Cerebellar cortex (tissue), 1 donor: ENCODE data around the gene DNAH1.

Experiments
- DNase-seq: peaks from one replicate; pipeline ENCODE4 v3.0.0-alpha.2; 2015; ENCODE audit warnings: low spot score

The DNAH1 gene

DNA sequence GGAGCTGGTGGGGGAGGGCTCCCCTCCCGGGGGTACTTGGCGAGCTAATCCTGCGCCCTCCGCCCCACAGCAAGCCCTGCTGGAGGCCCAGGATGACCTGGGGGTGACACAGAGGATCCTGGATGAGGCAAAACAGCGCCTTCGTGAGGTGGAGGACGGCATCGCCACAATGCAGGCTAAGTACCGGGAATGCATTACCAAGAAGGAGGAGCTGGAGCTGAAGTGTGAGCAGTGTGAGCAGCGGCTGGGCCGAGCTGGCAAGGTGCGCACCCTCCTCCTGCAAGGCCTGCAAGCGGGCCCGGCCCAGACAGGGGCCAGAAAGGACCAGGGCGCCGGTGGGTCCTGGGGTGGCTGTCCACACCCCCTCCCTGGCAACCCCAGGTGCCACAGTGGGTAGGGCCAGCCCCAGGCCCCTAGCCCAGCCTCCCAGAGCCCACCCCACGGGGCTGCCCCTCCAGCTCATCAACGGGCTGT, 72.3 kb downstream of the DNAH1 start:
- DNase-seq: no peak

DNA sequence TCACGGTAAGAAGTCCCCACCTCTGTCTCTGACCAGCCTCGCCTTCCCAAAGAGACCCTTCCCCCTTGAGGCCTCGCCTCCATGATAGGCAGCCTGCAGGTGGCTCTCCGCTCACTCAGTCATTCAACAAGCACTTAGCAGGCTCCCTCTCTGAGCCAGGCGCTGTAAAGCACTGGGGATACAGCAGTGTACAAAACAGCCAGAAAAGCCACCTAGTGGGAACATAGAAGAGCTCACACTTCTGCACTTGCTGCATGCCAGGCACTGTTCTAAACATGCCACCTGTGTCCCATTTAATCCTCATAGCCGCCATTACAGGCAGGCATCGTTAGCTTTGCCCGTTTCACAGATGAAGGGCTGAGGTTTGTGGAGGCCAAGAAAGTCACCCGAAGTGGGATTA, 72.8 kb downstream of the DNAH1 start:
- no peak for DNase-seq

GRCh38 chr3:52391096-52391495, 75.0 kb downstream of the DNAH1 start:
- no peak for DNase-seq

GRCh38 chr3:52392216-52392930, 76.3 kb downstream of the DNAH1 start:
- no peak for DNase-seq

- DNase-seq: no peak
These were observed 77.2 kb downstream of the DNAH1 start for GRCh38 chr3:52393131-52393807.

DNA sequence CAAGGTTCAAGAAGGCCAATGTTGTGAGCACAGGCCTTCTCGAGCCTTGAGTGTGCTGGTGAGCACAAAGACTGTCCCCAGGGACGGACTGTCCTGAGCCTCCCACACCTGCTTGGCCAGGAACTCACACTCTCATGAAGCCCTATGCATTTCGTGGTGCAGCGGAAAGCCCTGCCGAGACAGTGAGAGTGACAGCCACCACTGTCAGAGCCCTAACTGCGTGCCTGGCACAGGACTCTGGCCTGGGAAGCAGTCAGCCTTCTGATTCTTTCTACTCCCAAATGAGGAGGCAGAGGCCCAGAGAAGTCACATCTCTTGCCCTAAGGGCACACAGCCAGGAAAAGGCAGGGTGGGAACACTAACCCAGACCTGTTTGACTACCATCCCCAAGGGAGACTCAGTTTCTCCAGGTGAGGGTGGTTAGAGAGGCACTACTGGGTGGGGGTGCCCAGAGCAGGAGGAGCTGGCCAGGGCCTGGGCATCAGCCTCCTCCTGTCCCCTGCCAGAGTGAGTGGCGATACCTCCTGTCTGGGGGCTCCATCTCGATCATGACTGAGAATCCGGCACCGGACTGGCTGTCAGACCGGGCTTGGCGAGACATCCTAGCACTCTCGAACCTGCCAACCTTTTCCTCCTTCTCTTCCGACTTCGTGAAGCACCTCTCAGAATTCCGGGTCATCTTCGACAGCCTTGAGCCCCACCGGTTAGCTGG, 78.0 kb downstream of the DNAH1 start:
- no peak for DNase-seq

- DNase-seq: no peak
These were observed 78.8 kb downstream of the DNAH1 start for GRCh38 chr3:52394751-52395502.

DNA sequence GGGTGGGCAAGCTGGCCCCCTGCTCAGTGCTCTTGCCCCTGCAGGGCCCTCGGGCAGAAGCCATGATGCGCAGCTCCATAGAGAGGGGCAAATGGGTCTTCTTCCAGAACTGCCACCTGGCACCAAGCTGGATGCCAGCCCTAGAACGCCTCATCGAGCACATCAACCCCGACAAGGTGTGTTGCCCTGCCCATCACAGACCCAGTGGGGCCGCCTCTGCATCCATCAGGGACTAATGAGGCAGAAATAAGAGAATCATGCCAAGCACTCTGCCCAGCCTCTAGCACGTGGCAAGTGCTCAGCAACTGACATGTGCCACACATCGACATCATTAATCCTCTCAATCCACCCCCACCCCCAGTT, 79.4 kb downstream of the DNAH1 start:
- no peak for DNase-seq

- DNase-seq: no peak
These were observed 80.1 kb downstream of the DNAH1 start for GRCh38 chr3:52396011-52396906.

- no peak for DNase-seq
These were observed 80.9 kb downstream of the DNAH1 start for GRCh38 chr3:52396907-52397591.

DNA sequence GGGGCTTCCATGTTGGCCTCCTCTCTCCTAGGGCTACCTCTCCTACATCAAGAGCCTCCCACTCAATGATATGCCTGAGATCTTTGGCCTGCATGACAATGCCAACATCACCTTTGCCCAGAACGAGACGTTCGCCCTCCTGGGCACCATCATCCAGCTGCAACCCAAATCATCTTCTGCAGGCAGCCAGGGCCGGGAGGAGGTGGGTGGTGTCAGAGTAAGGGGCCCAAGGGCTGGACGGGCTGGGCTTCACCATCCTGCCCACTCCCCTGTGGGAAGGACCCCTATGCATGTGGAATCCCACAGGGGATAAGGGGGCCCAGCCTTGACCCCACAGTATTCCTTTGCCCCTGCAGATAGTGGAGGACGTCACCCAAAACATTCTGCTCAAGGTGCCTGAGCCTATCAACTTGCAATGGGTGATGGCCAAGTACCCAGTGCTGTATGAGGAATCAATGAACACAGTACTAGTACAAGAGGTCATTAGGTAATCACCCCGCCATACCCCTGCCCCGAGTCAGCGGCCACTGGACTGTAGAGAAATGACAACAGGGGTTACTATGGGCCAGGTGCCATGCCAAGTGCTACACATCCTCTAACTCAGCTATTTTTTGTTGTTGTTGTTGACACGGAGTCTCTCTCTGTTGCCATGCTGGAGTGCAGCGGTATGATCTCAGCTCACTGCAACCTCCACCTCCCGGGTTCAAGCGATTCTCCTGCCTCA, 81.7 kb downstream of the DNAH1 start:
- DNase-seq: no peak

GRCh38 chr3:52398670-52399081, 82.6 kb downstream of the DNAH1 start:
- DNase-seq: no peak

GRCh38 chr3:52399131-52399530, 83.0 kb downstream of the DNAH1 start:
- DNase-seq: no peak

- no peak for DNase-seq
These were observed 83.5 kb downstream of the DNAH1 start for GRCh38 chr3:52399593-52399992.

DNA sequence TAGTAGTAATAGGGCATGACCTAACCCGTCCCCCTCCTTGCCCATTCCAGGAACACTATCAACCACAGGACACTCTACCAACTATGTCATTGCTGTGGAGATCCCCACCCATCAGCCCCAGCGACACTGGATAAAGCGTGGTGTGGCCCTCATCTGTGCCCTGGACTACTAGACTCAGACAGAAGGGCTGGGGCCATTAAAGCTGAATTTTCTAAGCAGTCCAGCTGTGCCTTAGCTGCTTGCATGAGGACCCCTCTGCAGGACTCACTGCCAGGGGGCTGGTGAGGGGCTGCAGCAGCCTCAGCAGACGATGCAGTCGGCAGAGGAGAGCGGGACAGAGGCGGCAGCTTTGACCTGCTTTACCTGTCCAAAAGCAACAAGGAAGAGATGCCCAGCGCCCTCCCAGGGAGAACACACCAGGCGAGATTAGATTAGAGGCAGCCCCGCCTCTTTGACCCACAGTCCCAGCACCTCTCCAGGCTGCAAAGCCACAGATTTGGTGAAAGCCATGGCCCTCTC, 84.2 kb downstream of the DNAH1 start:
- DNase-seq: no peak

DNA sequence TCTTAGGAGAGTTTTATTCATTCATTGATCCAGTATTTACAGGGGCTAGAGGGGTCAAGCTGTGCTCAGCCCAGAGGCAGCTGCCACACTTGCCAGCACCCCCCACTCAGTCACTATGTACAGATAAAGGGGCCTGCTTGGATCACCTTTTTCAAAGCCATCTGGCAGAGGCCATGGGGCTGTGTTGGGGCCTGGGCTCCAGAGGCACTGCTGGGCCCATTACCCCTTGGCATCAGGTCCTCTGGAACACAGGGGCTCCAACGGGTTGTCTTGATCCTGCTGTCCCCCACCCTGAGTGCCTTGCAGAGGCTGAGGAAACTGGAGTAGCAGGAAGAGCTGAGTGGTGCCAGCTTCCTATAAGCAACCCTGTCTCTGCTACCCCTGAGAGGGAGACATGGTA, 84.9 kb downstream of the DNAH1 start:
- no peak for DNase-seq

- DNase-seq: no peak
These were observed 85.4 kb downstream of the DNAH1 start for GRCh38 chr3:52401551-52401950.

- no peak for DNase-seq
These were observed 86.0 kb downstream of the DNAH1 start for GRCh38 chr3:52402101-52402521.

GRCh38 chr3:52402706-52403270, 86.7 kb downstream of the DNAH1 start:
- no peak for DNase-seq
